ENCODE results near the gene DOCK1. TPM values are rescaled to one million over a fixed set of nuclear protein-coding genes. Genes with fewer than 3 reads are reported as not detected.

The DOCK1 gene
- total RNA-seq, 1 donor from 2014 or later = 57.8 TPM

DNA sequence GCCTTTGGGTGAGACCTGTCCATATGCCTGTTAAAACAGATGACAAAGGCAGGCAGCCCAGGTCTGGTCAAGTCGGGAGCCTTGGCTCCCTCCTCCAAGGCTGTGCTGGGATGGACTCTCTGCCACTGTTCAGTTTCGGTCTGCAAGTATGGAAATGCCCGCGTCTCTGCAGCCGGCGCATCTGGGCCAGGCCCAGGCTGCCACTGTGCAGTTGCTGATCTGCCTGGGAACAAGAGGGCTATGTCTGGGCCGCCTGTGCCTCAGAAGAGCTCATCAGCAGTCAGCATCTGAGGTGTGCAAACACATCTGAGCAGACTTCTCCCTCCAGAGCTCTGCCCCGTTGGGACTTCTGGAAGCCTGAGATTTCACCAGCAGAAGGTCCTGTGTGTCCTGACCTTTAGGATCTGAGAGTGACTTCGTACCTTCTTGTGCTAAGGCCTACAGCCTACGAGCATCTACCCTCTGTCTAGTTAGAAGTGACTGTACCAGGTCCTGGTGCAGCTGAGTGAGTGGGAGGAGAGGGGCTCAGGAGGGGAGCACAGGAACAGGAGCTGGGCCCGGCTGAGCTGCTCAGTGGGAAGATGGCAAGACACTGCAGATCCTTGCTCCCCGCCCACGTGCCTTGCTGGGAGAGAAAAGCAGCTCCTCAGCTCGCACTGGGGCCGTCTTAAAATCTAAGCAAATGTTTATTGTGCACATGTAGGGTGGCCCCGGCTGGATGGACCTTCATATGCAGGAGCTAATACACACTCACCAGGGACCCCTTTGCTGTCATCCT lies 50.9 kb downstream of the DOCK1 start:
- TF ChIP-seq, protein P1, sequence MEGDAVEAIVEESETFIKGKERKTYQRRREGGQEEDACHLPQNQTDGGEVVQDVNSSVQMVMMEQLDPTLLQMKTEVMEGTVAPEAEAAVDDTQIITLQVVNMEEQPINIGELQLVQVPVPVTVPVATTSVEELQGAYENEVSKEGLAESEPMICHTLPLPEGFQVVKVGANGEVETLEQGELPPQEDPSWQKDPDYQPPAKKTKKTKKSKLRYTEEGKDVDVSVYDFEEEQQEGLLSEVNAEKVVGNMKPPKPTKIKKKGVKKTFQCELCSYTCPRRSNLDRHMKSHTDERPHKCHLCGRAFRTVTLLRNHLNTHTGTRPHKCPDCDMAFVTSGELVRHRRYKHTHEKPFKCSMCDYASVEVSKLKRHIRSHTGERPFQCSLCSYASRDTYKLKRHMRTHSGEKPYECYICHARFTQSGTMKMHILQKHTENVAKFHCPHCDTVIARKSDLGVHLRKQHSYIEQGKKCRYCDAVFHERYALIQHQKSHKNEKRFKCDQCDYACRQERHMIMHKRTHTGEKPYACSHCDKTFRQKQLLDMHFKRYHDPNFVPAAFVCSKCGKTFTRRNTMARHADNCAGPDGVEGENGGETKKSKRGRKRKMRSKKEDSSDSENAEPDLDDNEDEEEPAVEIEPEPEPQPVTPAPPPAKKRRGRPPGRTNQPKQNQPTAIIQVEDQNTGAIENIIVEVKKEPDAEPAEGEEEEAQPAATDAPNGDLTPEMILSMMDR (IDR thresholded peaks at IDR 0.05) = no peak
- no peak for DNase-seq (ENCODE audit: low spot score)
- Mint-ChIP-seq H3K27me3 (ENCODE audit: low read depth) (no peaks in the 10 kb centered on the region), H3K4me1 (ENCODE audit: low read depth) (peaks cover 3% of the 10 kb centered on the region), H3K36me3 (ENCODE audit: low read depth) (no peaks in the 10 kb centered on the region), H3K9me3 (ENCODE audit: low read depth) (no peaks in the 10 kb centered on the region), H3K4me3 (ENCODE audit: unreplicated experiment) (no peak overlapping the region), H3K27ac (ENCODE audit: unreplicated experiment) (no peak overlapping the region)

DNA sequence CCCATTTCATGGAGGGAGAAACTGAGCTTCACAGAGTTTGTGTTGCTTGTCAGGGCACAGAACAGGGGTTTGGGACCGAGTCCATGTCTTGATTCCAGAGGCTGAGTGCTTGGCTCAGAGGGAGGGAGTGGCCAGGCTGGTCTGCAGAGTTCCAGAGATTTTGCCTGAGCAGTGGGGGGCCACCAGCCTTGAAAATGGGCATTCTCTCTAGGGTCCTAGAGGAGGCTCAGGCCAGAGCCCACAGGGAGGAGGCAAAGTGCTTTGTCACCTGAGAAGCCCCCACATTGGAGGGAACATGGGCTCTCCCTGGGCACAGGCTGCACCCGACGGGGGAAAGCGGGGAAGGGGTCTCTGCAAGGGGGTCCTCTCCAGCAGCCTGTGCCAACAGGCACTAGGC lies 51.5 kb downstream of the DOCK1 start:
- Mint-ChIP-seq H3K36me3 (ENCODE audit: low read depth) (no peaks in the 10 kb centered on the region), H3K9me3 (ENCODE audit: low read depth) (no peaks in the 10 kb centered on the region), H3K27me3 (ENCODE audit: low read depth) (no peaks in the 10 kb centered on the region), H3K4me1 (ENCODE audit: low read depth) (peaks cover 3% of the 10 kb centered on the region), H3K4me3 (ENCODE audit: unreplicated experiment) (no peak overlapping the region), H3K27ac (ENCODE audit: unreplicated experiment) (no peak overlapping the region)
- TF ChIP-seq, protein P1 (IDR thresholded peaks at IDR 0.05) = no peak
- no peak for DNase-seq (ENCODE audit: low spot score)

- Mint-ChIP-seq H3K27ac (ENCODE audit: unreplicated experiment) (no peak overlapping the region), H3K36me3 (ENCODE audit: low read depth) (no peaks in the 10 kb centered on the region), H3K9me3 (ENCODE audit: low read depth) (no peaks in the 10 kb centered on the region), H3K4me1 (ENCODE audit: low read depth) (peaks cover 3% of the 10 kb centered on the region), H3K27me3 (ENCODE audit: low read depth) (no peaks in the 10 kb centered on the region), H3K4me3 (ENCODE audit: unreplicated experiment) (no peak overlapping the region)
- no peak for DNase-seq (ENCODE audit: low spot score)
- TF ChIP-seq, protein P1 (IDR thresholded peaks at IDR 0.05) = no peak
Measured at GRCh38 chr10:126957111-126957510, 51.9 kb downstream of the DOCK1 start.

- H3K4me3 Mint-ChIP-seq (ENCODE audit: unreplicated experiment) = no peak overlapping the region
- H3K27me3 Mint-ChIP-seq (ENCODE audit: low read depth) = no peaks in the 10 kb centered on the region
- no peak overlapping the region for H3K27ac Mint-ChIP-seq (ENCODE audit: unreplicated experiment)
Measured at GRCh38 chr10:126959431-126959830, 54.2 kb downstream of the DOCK1 start.

GRCh38 chr10:126959906-126960685 lies 54.9 kb downstream of the DOCK1 start:
- Mint-ChIP-seq H3K27me3 (ENCODE audit: low read depth) (no peaks in the 10 kb centered on the region), H3K4me1 (ENCODE audit: low read depth) (peaks cover 6% of the 10 kb centered on the region), H3K4me3 (ENCODE audit: unreplicated experiment) (no peak overlapping the region), H3K36me3 (ENCODE audit: low read depth) (no peaks in the 10 kb centered on the region), H3K27ac (ENCODE audit: unreplicated experiment) (no peak overlapping the region), H3K9me3 (ENCODE audit: low read depth) (no peaks in the 10 kb centered on the region)
- TF ChIP-seq, protein P1 (IDR thresholded peaks at IDR 0.05) = no peak
- DNase-seq (ENCODE audit: low spot score) = no peak

More at GRCh38 chr10:126959431-126959830, 54.2 kb downstream of the DOCK1 start:
- no peak for DNase-seq (ENCODE audit: low spot score)
- no peaks in the 10 kb centered on the region for H3K36me3 Mint-ChIP-seq (ENCODE audit: low read depth)
- TF ChIP-seq, protein P1 (IDR thresholded peaks at IDR 0.05) = no peak
- H3K9me3 Mint-ChIP-seq (ENCODE audit: low read depth) = no peaks in the 10 kb centered on the region
- H3K4me1 Mint-ChIP-seq (ENCODE audit: low read depth) = peaks cover 3% of the 10 kb centered on the region
